Astrocyte (in vitro differentiated cells and primary cell): ENCODE results near the gene RASA2.

ENCODE experiments used
- EZH2 ChIP-seq: IDR thresholded peaks from 2 replicates; pipeline ENCODE4 v1.6.1; 2012; ENCODE audit warnings: mild to moderate bottlenecking, low read length, inconsistent platforms; ENCODE audit not compliant: insufficient read depth
- TF ChIP-seq, protein P1 (sequence below): IDR thresholded peaks from 2 replicates; pipeline ENCODE4 v1.5.1; 2011; ENCODE audit warnings: low read depth, mild to moderate bottlenecking, inconsistent platforms, low read length, moderate library complexity; ENCODE audit not compliant: insufficient read depth

DNA sequence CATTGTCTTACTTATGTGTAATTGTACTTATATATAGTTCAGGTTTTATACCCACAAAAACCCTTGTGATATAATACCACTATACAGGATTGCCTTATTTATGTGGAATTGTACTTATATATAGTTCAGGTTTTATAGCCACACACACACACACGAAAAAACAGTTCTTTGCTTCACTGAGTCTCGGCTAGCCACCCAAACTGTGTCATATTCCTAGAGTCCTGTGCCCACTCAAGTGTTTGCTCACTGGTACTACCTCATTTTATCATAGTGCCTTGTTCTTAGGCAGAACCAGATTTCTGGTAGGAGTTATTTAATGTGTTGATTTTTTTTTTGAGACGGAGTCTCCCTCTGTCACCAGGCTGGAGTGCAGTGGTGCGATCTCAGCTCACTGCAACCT is 12.5 kb downstream of the RASA2 start:
- TF ChIP-seq, protein P1, sequence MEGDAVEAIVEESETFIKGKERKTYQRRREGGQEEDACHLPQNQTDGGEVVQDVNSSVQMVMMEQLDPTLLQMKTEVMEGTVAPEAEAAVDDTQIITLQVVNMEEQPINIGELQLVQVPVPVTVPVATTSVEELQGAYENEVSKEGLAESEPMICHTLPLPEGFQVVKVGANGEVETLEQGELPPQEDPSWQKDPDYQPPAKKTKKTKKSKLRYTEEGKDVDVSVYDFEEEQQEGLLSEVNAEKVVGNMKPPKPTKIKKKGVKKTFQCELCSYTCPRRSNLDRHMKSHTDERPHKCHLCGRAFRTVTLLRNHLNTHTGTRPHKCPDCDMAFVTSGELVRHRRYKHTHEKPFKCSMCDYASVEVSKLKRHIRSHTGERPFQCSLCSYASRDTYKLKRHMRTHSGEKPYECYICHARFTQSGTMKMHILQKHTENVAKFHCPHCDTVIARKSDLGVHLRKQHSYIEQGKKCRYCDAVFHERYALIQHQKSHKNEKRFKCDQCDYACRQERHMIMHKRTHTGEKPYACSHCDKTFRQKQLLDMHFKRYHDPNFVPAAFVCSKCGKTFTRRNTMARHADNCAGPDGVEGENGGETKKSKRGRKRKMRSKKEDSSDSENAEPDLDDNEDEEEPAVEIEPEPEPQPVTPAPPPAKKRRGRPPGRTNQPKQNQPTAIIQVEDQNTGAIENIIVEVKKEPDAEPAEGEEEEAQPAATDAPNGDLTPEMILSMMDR, result no peak
- no peak for TF ChIP-seq EZH2
